Activated CD4-positive, alpha-beta memory T cell treated with anti-CD3 and anti-CD28 coated beads, Interleukin-2, amount 10 ng/mL, durations not matched to agents 7 days and 5 days (primary cell): Measurements from ENCODE around the gene HS3ST5. TPM values are rescaled to one million over a fixed set of nuclear protein-coding genes. Genes with fewer than 3 reads are reported as not detected.

Experiments
- CTCF ChIA-PET: fragments of 350-600 bp; sonication (Branson Sonifier 250); formaldehyde crosslinking; loops from one replicate; lab custom pipeline; 2021; ENCODE audit warnings: antibody characterized with exemption, inconsistent platforms; lab: Charles Lee
- POLR2A ChIA-PET: fragments of 350-600 bp; sonication (Branson Sonifier 250); formaldehyde crosslinking; loops from one replicate; lab custom pipeline; 2021; ENCODE audit warnings: antibody characterized with exemption; lab: Charles Lee
- DNase-seq: peaks from one replicate; pipeline ENCODE4 v3.0.0-alpha.2; 2020
- H3K27ac Mint-ChIP-seq: one replicate; pipeline ENCODE4 v1.8.0; 2021; ENCODE audit warnings: mild to moderate bottlenecking, mixed read lengths
- H3K27me3 Mint-ChIP-seq: one replicate; pipeline ENCODE4 v1.8.0; 2021; ENCODE audit warnings: mixed read lengths
- H3K36me3 Mint-ChIP-seq: one replicate; pipeline ENCODE4 v1.8.0; 2021; ENCODE audit warnings: low read depth, mixed read lengths
- H3K4me1 Mint-ChIP-seq: one replicate; pipeline ENCODE4 v1.8.0; 2021; ENCODE audit warnings: mixed read lengths
- H3K4me3 Mint-ChIP-seq: one replicate; pipeline ENCODE4 v1.8.0; 2021; ENCODE audit warnings: mild to moderate bottlenecking, mixed read lengths
- H3K9me3 Mint-ChIP-seq: one replicate; pipeline ENCODE4 v1.8.0; 2021; ENCODE audit warnings: mixed read lengths
- total RNA-seq, 2 experiments: library from RNA; stranded (reverse); gene quantifications; one replicate each; pipeline ENCODE4 v1.2.3, GENCODE V29; 2021

The HS3ST5 gene
- total RNA-seq, 2 experiments from 2014 or later: not detected

GRCh38 chr6:114187563-114187962 is 155.3 kb downstream of the HS3ST5 start:
- Mint-ChIP-seq H3K27me3 (no peaks in the 10 kb centered on the region), H3K27ac (no peak overlapping the region), H3K9me3 (no peaks in the 10 kb centered on the region), H3K36me3 (no peaks in the 10 kb centered on the region), H3K4me3 (no peak overlapping the region), H3K4me1 (no peaks in the 10 kb centered on the region)
- ChIA-PET POLR2A (no interaction called here), CTCF (no interaction called here)
- DNase-seq: no peak

- DNase-seq: no peak
- Mint-ChIP-seq H3K4me1 (no peaks in the 10 kb centered on the region), H3K27ac (no peak overlapping the region), H3K36me3 (no peaks in the 10 kb centered on the region), H3K27me3 (no peaks in the 10 kb centered on the region), H3K4me3 (no peak overlapping the region), H3K9me3 (no peaks in the 10 kb centered on the region)
- POLR2A ChIA-PET: no interaction called here
- CTCF ChIA-PET: no interaction called here
Observed at GRCh38 chr6:114181664-114182063, 161.2 kb downstream of the HS3ST5 start.

- H3K4me3 Mint-ChIP-seq: no peak overlapping the region
- H3K36me3 Mint-ChIP-seq: no peaks in the 10 kb centered on the region
- CTCF ChIA-PET: no interaction called here
- POLR2A ChIA-PET: no interaction called here
- no peaks in the 10 kb centered on the region for H3K9me3 Mint-ChIP-seq
- H3K27ac Mint-ChIP-seq: no peak overlapping the region
- H3K4me1 Mint-ChIP-seq: no peaks in the 10 kb centered on the region
- no peaks in the 10 kb centered on the region for H3K27me3 Mint-ChIP-seq
- no peak for DNase-seq
Observed at GRCh38 chr6:114179411-114179810, 163.4 kb downstream of the HS3ST5 start.

GRCh38 chr6:114176726-114177125 is 166.1 kb downstream of the HS3ST5 start:
- Mint-ChIP-seq H3K4me3 (no peak overlapping the region), H3K36me3 (no peaks in the 10 kb centered on the region), H3K9me3 (no peaks in the 10 kb centered on the region), H3K27me3 (no peaks in the 10 kb centered on the region), H3K4me1 (no peaks in the 10 kb centered on the region), H3K27ac (no peak overlapping the region)
- CTCF ChIA-PET: no interaction called here
- no peak for DNase-seq
- POLR2A ChIA-PET: no interaction called here

GRCh38 chr6:114172576-114173260 is 170.1 kb downstream of the HS3ST5 start:
- no peaks in the 10 kb centered on the region for H3K36me3 Mint-ChIP-seq
- ChIA-PET CTCF (no interaction called here), POLR2A (no interaction called here)
- no peaks in the 10 kb centered on the region for H3K9me3 Mint-ChIP-seq
- H3K4me3 Mint-ChIP-seq: no peak overlapping the region
- no peak for DNase-seq
- H3K27ac Mint-ChIP-seq: no peak overlapping the region
- H3K4me1 Mint-ChIP-seq: no peaks in the 10 kb centered on the region
- H3K27me3 Mint-ChIP-seq: no peaks in the 10 kb centered on the region

GRCh38 chr6:114171473-114171872 is 171.3 kb downstream of the HS3ST5 start:
- ChIA-PET POLR2A (no interaction called here), CTCF (no interaction called here)
- no peak for DNase-seq
- Mint-ChIP-seq H3K9me3 (no peaks in the 10 kb centered on the region), H3K27me3 (no peaks in the 10 kb centered on the region), H3K36me3 (no peaks in the 10 kb centered on the region), H3K4me1 (no peaks in the 10 kb centered on the region), H3K4me3 (no peak overlapping the region), H3K27ac (no peak overlapping the region)

DNA sequence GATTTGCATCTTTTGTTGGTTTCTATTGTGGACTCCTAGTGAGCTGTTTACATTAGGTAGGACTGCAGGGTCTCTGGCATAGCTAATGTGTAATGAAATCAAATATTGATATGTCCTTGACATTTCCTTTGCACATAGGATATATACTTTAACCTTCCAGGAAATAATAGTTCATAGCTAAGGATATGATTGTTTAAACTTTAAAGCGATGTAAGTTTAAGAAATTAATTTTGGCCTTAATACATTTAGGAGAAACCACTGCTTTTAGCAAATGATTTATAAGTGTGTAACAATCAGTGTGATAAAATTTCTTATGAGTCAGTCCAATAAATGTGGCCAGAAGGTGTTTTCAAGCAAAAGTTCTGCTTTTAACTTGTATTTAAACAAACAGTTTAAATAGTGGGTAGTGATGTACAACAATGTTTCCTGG is 171.8 kb downstream of the HS3ST5 start:
- H3K4me3 Mint-ChIP-seq: no peak overlapping the region
- no peak overlapping the region for H3K27ac Mint-ChIP-seq
- no peaks in the 10 kb centered on the region for H3K4me1 Mint-ChIP-seq
- no peaks in the 10 kb centered on the region for H3K9me3 Mint-ChIP-seq
- H3K36me3 Mint-ChIP-seq: no peaks in the 10 kb centered on the region
- POLR2A ChIA-PET: no interaction called here
- CTCF ChIA-PET: no interaction called here
- no peaks in the 10 kb centered on the region for H3K27me3 Mint-ChIP-seq
- no peak for DNase-seq

- no peak overlapping the region for H3K4me3 Mint-ChIP-seq
- CTCF ChIA-PET: no interaction called here
- H3K27me3 Mint-ChIP-seq: no peaks in the 10 kb centered on the region
Observed at GRCh38 chr6:114170372-114170771, 172.5 kb downstream of the HS3ST5 start.

DNA sequence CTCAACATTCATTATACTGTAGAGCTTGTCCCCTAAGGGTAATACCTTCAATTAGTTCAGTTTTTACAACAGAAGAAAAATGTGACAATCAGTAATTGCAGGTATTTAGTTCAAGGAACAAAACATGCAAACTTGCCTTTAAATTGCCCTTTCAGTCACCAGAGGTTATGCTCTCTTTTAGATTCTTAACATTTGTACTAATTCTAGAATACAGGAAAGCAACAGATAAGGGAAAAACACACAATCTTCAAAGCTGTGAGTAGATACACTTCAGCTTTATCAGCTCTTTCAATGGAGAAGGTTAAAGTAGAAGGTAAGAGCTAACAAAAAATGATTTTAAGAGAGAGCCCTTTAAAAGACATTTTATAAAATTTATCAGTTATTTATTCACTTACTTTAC is 173.1 kb downstream of the HS3ST5 start:
- no peak for DNase-seq
- Mint-ChIP-seq H3K27me3 (no peaks in the 10 kb centered on the region), H3K9me3 (no peaks in the 10 kb centered on the region), H3K36me3 (no peaks in the 10 kb centered on the region), H3K4me1 (no peaks in the 10 kb centered on the region), H3K4me3 (no peak overlapping the region), H3K27ac (no peak overlapping the region)
- POLR2A ChIA-PET: no interaction called here
- CTCF ChIA-PET: no interaction called here

More at GRCh38 chr6:114170372-114170771, 172.5 kb downstream of the HS3ST5 start:
- no peak for DNase-seq
- H3K36me3 Mint-ChIP-seq: no peaks in the 10 kb centered on the region
- no peak overlapping the region for H3K27ac Mint-ChIP-seq
- no peaks in the 10 kb centered on the region for H3K4me1 Mint-ChIP-seq
- POLR2A ChIA-PET: no interaction called here
- H3K9me3 Mint-ChIP-seq: no peaks in the 10 kb centered on the region

- POLR2A ChIA-PET: no interaction called here
- H3K27ac Mint-ChIP-seq: no peak overlapping the region
- DNase-seq: no peak
- H3K4me3 Mint-ChIP-seq: no peak overlapping the region
- no peaks in the 10 kb centered on the region for H3K27me3 Mint-ChIP-seq
- no peaks in the 10 kb centered on the region for H3K9me3 Mint-ChIP-seq
- no peaks in the 10 kb centered on the region for H3K36me3 Mint-ChIP-seq
- no peaks in the 10 kb centered on the region for H3K4me1 Mint-ChIP-seq
- CTCF ChIA-PET: no interaction called here
Observed at GRCh38 chr6:114167583-114168576, 174.9 kb downstream of the HS3ST5 start.

DNA sequence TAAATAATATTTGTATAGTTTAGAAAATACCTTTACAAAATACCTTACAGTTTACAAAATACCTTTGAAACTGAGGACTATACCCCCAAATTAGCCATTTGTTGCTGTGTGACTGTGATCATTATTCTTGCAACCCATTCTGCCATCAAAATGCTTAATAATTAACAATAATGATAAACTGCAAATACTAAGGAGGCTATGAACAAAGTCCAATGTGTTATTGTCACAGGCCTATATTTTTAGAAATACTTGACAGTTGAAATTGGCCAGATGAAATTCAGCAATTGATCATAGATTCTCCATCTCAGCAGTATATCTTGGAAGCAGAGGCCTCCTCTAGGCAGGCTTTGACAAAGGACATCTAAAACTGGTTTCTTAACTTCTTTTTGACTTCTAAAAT is 178.6 kb downstream of the HS3ST5 start:
- H3K4me1 Mint-ChIP-seq: no peaks in the 10 kb centered on the region
- ChIA-PET POLR2A (no interaction called here), CTCF (no interaction called here)
- no peak overlapping the region for H3K27ac Mint-ChIP-seq
- no peaks in the 10 kb centered on the region for H3K9me3 Mint-ChIP-seq
- H3K27me3 Mint-ChIP-seq: no peaks in the 10 kb centered on the region
- H3K36me3 Mint-ChIP-seq: no peaks in the 10 kb centered on the region
- H3K4me3 Mint-ChIP-seq: no peak overlapping the region
- DNase-seq: no peak

GRCh38 chr6:114162691-114163347 is 180.0 kb downstream of the HS3ST5 start:
- Mint-ChIP-seq H3K27ac (no peak overlapping the region), H3K4me3 (no peak overlapping the region), H3K36me3 (no peaks in the 10 kb centered on the region), H3K9me3 (no peaks in the 10 kb centered on the region), H3K27me3 (no peaks in the 10 kb centered on the region), H3K4me1 (no peaks in the 10 kb centered on the region)
- DNase-seq: no peak
- ChIA-PET POLR2A (no interaction called here), CTCF (no interaction called here)

DNA sequence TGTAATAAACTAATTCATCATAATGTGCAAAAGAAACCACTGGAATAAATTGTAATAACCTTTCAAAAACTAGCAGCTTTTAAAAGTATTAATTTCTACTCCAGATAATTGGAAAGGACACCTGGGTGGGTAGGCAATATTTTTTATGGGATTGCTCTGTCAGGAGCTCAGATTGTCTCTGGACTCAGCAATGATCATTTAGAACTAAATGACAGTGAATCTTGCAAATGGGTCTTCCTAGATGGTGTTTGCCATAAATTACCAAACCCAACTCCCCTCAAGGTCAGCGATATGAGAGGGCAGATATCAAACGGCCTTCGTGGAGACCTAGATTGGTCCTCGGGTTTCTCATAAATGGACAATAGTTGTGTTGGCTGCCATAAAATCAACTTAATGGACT is 181.9 kb downstream of the HS3ST5 start:
- POLR2A ChIA-PET: no interaction called here
- H3K27me3 Mint-ChIP-seq: no peaks in the 10 kb centered on the region
- no peak for DNase-seq
- no peaks in the 10 kb centered on the region for H3K9me3 Mint-ChIP-seq
- CTCF ChIA-PET: no interaction called here
- H3K27ac Mint-ChIP-seq: no peak overlapping the region
- H3K36me3 Mint-ChIP-seq: no peaks in the 10 kb centered on the region
- H3K4me3 Mint-ChIP-seq: no peak overlapping the region
- H3K4me1 Mint-ChIP-seq: no peaks in the 10 kb centered on the region
